Panc1 (cell line): ENCODE data around the gene C5orf46. TPM values are rescaled to one million over a fixed set of nuclear protein-coding genes. Genes with fewer than 3 reads are reported as not detected.

Source experiments
- ATAC-seq: fragments of 200-7000 bp; cut with Tn5 transposase; 2 replicates; pipeline ENCODE4 v1.9.1; 2020; ENCODE audit warnings: mild to moderate bottlenecking, moderate library complexity
- BruUV-seq: library from RNA; stranded (reverse); fragments of 400-500 nt; replicated peaks from 2 replicates; lab custom pipeline; 2021; lab: Mats Ljungman, UMichigan
- CTCF ChIA-PET: fragments of 300-600 bp; sonication (Branson Sonifier 250); formaldehyde crosslinking; loops from one replicate; lab custom pipeline; 2022; ENCODE audit warnings: antibody characterized with exemption; lab: Charles Lee
- POLR2A ChIA-PET: fragments of 300-600 bp; sonication (Branson Sonifier 250); formaldehyde crosslinking; loops from one replicate; lab custom pipeline; 2022; ENCODE audit warnings: antibody characterized with exemption; lab: Charles Lee
- DNase-seq: peaks from one replicate; pipeline ENCODE4 v3.0.0-alpha.2; 2010; ENCODE audit warnings: low read depth, low spot score
- H3K27ac ChIP-seq: 2 replicates; pipeline ENCODE4 v1.5.1; 2011; ENCODE audit warnings: mild to moderate bottlenecking, low read length, inconsistent platforms
- H3K27me3 ChIP-seq: fragments of 200-500 bp; sonication (Bioruptor generic); 2 replicates; pipeline ENCODE4 v1.6.0; 2014; ENCODE audit warnings: low read length, inconsistent platforms; ENCODE audit not compliant: control insufficient read depth, insufficient read depth
- H3K36me3 ChIP-seq: fragments of 200-500 bp; sonication (Bioruptor generic); 2 replicates; pipeline ENCODE4 v1.5.1; 2014; ENCODE audit warnings: inconsistent platforms, mild to moderate bottlenecking, low read length, moderate library complexity; ENCODE audit not compliant: control insufficient read depth, insufficient read depth
- H3K4me1 ChIP-seq: 2 replicates; pipeline ENCODE4 v1.5.1; 2011; ENCODE audit warnings: inconsistent platforms, mild to moderate bottlenecking, low read length, moderate library complexity; ENCODE audit not compliant: control insufficient read depth, insufficient read depth
- H3K4me3 ChIP-seq, 2 experiments: 2 replicates each; pipeline ENCODE4 v1.5.1; 2011 to 2012; ENCODE audit warnings: low read depth in 2 of 2, low read length in 2 of 2, mild to moderate bottlenecking in 2 of 2, inconsistent platforms in 1 of 2, moderate library complexity in 1 of 2
- H3K9me3 ChIP-seq: fragments of 200-500 bp; sonication (Bioruptor generic); 2 replicates; pipeline ENCODE4 v1.5.1; 2014; ENCODE audit warnings: low read depth, mild to moderate bottlenecking, inconsistent platforms, low read length, moderate library complexity; ENCODE audit not compliant: control insufficient read depth, insufficient read depth
- POLR2AphosphoS5 ChIP-seq: IDR thresholded peaks from 2 replicates; pipeline ENCODE4 v1.6.1; 2012; ENCODE audit warnings: mild to moderate bottlenecking, low read depth, low read length, moderate library complexity
- SIN3A ChIP-seq: IDR thresholded peaks from 2 replicates; pipeline ENCODE4 v1.6.1; 2012; ENCODE audit warnings: low read depth, mild to moderate bottlenecking, low read length, moderate library complexity, borderline replicate concordance; ENCODE audit not compliant: insufficient read depth
- TCF7L2 ChIP-seq: IDR thresholded peaks from 2 replicates; pipeline ENCODE4 v1.6.1; 2011; ENCODE audit warnings: mild to moderate bottlenecking, low read depth, low read length, inconsistent platforms
- in situ Hi-C: cut with HindIII; loops from 2 replicates; pipeline ENCODE4 v1.10.0; 2016; ENCODE audit warnings: low sequenced_read_pairs, low pct_unique_long_range_greater_than_20kb
- intact Hi-C: fragments of 100-400 bp; cut with micrococcal nuclease; formaldehyde crosslinking; loops from one replicate; pipeline ENCODE4 v1.10.0; 2022; ENCODE audit not compliant: unreplicated experiment
- total RNA-seq: library from RNA; stranded (reverse); gene quantifications from one replicate; pipeline ENCODE4 v1.2.1, GENCODE V29; 2021; ENCODE audit not compliant: unreplicated experiment
- TF ChIP-seq, protein P1 (sequence below): fragments of 450-650 bp; IDR thresholded peaks from 2 replicates; pipeline ENCODE4 v1.5.1; 2017; ENCODE audit warnings: mild to moderate bottlenecking
- TF ChIP-seq, protein P2 (sequence below), 2 experiments: IDR thresholded peaks; 2 replicates each; pipeline ENCODE4 v1.6.1; 2011 to 2012; ENCODE audit warnings: low read depth in 2 of 2, control low read depth in 1 of 2, low read length in 1 of 2, mild to moderate bottlenecking in 1 of 2, moderate library complexity in 1 of 2; ENCODE audit not compliant: insufficient read depth in 1 of 2

The C5orf46 gene
- total RNA-seq, 1 experiment from 2014 or later = not detected

GRCh38 chr5:147869112-147869511 lies 37.2 kb downstream of the C5orf46 start:
- H3K4me3 ChIP-seq = no peak overlapping the region
- POLR2A ChIA-PET = no interaction called here
- BruUV-seq = no TSS peak
- no peaks in the 10 kb centered on the region for H3K36me3 ChIP-seq
- in situ Hi-C loops = no loop called here
- no peaks in the 10 kb centered on the region for H3K27me3 ChIP-seq
- intact Hi-C loops = no loop called here
- no peak overlapping the region for H3K27ac ChIP-seq
- CTCF ChIA-PET = no interaction called here
- H3K9me3 ChIP-seq = no peaks in the 10 kb centered on the region
- no peak for ATAC-seq
- TF ChIP-seq, protein P1, sequence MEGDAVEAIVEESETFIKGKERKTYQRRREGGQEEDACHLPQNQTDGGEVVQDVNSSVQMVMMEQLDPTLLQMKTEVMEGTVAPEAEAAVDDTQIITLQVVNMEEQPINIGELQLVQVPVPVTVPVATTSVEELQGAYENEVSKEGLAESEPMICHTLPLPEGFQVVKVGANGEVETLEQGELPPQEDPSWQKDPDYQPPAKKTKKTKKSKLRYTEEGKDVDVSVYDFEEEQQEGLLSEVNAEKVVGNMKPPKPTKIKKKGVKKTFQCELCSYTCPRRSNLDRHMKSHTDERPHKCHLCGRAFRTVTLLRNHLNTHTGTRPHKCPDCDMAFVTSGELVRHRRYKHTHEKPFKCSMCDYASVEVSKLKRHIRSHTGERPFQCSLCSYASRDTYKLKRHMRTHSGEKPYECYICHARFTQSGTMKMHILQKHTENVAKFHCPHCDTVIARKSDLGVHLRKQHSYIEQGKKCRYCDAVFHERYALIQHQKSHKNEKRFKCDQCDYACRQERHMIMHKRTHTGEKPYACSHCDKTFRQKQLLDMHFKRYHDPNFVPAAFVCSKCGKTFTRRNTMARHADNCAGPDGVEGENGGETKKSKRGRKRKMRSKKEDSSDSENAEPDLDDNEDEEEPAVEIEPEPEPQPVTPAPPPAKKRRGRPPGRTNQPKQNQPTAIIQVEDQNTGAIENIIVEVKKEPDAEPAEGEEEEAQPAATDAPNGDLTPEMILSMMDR = no peak
- TF ChIP-seq SIN3A (no peak), TCF7L2 (no peak), POLR2AphosphoS5 (no peak)
- TF ChIP-seq, protein P2, sequence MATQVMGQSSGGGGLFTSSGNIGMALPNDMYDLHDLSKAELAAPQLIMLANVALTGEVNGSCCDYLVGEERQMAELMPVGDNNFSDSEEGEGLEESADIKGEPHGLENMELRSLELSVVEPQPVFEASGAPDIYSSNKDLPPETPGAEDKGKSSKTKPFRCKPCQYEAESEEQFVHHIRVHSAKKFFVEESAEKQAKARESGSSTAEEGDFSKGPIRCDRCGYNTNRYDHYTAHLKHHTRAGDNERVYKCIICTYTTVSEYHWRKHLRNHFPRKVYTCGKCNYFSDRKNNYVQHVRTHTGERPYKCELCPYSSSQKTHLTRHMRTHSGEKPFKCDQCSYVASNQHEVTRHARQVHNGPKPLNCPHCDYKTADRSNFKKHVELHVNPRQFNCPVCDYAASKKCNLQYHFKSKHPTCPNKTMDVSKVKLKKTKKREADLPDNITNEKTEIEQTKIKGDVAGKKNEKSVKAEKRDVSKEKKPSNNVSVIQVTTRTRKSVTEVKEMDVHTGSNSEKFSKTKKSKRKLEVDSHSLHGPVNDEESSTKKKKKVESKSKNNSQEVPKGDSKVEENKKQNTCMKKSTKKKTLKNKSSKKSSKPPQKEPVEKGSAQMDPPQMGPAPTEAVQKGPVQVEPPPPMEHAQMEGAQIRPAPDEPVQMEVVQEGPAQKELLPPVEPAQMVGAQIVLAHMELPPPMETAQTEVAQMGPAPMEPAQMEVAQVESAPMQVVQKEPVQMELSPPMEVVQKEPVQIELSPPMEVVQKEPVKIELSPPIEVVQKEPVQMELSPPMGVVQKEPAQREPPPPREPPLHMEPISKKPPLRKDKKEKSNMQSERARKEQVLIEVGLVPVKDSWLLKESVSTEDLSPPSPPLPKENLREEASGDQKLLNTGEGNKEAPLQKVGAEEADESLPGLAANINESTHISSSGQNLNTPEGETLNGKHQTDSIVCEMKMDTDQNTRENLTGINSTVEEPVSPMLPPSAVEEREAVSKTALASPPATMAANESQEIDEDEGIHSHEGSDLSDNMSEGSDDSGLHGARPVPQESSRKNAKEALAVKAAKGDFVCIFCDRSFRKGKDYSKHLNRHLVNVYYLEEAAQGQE (IDR thresholded peaks at IDR 0.05; ENCODE audit: insufficient read depth in 1 of 2, low read depth in 2 of 2, low read length in 1 of 2) = no peak
- DNase-seq = no peak
- H3K4me1 ChIP-seq = no peaks in the 10 kb centered on the region

DNA sequence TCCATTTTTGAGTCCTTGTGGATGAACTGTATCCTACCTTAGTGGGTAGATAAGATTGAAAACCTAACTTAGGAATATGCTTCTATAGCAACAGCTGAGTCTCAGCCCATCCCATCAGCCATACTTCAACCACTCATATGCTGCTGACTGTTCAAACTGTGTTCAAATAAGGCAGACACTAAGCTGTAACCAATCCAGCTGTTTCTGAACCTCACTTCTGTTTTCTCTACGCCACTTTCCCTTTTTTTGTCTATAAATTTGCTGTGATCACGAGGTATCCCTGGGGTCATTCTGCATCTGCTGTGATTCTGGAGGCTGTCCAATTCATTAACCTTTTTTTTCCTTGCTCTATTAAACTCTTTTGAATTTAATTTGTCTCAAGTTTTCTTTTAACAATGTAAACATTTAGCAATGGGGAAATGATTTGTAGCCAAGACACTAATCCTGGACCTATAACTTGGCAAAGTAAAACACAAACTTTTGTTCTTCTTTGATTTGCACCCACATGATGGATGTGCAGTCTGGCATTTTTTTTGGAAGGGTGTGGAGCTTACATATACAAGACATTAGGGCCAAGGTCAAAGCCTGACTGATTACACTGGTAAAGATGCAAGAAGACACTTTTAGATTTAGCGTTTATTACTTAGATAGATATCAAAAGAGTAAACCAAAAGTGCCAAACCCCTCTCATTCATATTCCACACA lies 42.7 kb downstream of the C5orf46 start:
- no peaks in the 10 kb centered on the region for H3K4me1 ChIP-seq
- H3K27me3 ChIP-seq = no peaks in the 10 kb centered on the region
- no peak for DNase-seq
- BruUV-seq = no TSS peak
- CTCF ChIA-PET = no interaction called here
- TF ChIP-seq, protein P2 (IDR thresholded peaks at IDR 0.05; ENCODE audit: insufficient read depth in 1 of 2, low read depth in 2 of 2, low read length in 1 of 2) = no peak
- TF ChIP-seq, protein P1 = no peak
- no peak for TF ChIP-seq SIN3A
- TF ChIP-seq TCF7L2 = no peak
- TF ChIP-seq POLR2AphosphoS5 = no peak
- H3K9me3 ChIP-seq = no peaks in the 10 kb centered on the region
- in situ Hi-C loops (no loop called here), intact Hi-C loops (no loop called here)
- H3K36me3 ChIP-seq = no peaks in the 10 kb centered on the region
- no peak overlapping the region for H3K27ac ChIP-seq
- POLR2A ChIA-PET = no interaction called here
- ATAC-seq = no peak
- no peak overlapping the region for H3K4me3 ChIP-seq
